HG03354 (cell line): Measurements from ENCODE around the gene KDM4F.
A peak's percentile ranks its signal among the peaks of the same experiment; 100 is the strongest.
"Not testable (repeated sequence)": the region's sequence is repeated elsewhere in the genome, so short reads cannot be mapped to it uniquely, and the experiment has no call there.

Experiments used
- ATAC-seq: cut with Tn5 transposase; IDR thresholded peaks from one replicate; pipeline ENCODE4 v1.9.1; 2021; ENCODE audit warnings: mild to moderate bottlenecking; ENCODE audit not compliant: unreplicated experiment, poor library complexity, severe bottlenecking

Gene KDM4F

DNA sequence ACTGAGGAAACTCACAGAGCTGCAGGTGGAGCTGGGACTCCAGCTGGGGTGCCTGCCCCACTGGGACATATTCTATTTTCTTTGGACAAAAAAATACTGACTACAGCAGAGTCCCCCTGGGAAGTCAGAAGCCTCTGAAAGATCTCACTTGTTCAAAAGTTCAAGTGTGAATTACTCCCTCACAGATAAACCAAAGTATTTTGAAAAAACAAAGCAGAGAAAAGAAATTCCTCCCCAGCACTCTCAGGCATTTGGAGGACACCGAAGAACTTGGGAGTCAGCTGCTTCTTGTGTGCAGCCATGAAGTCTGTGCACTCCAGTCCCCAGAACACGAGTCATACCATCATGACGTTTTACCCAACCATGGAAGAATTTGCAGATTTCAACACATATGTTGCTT is at the start of gene KDM4F:
Gene KDM4F, plus strand, starts transcription at position 301 of the 400 bp plus-strand sequence.
- not testable (repeated sequence) for ATAC-seq

DNA sequence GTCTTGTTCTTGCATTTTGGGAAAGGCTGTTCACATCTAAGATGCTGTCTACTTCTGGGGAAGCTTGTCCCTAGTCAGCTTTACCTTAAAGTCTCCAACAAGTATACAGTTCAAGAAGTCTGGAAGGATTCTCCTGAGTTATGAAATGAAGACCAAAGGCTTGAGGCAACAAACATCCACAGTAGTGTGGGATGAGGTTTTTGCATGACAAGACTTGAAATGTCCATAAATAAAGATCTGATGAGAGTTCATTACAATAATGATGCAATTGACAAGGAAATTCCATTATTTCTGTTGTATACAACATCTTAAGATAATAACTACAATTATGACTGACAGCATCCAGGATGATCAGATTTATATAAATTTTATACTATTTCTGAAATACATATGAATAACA is 45.5 kb upstream of the KDM4F start:
- ATAC-seq, result no peak

GRCh38 chr11:95005642-95006041 is 43.6 kb upstream of the KDM4F start:
- no peak for ATAC-seq

DNA sequence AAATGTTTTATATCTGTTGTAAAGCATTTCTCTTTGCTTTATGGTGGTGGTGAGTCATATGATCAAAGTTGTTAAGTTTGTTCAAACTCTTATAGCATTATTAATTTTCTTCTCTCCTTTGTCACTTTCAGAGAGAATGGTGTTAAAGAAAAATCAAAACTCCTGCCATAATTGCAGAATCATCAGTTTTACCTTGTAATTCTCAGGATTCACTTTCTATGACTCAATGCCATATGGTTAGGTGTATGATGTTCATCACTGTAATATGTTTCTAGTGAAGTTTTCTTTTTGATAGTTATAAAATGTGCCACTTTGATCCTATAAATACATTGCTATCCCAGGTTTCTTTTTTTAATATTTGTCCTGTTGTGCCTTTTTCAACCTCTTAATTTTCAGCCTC is 37.8 kb upstream of the KDM4F start:
- no peak for ATAC-seq

DNA sequence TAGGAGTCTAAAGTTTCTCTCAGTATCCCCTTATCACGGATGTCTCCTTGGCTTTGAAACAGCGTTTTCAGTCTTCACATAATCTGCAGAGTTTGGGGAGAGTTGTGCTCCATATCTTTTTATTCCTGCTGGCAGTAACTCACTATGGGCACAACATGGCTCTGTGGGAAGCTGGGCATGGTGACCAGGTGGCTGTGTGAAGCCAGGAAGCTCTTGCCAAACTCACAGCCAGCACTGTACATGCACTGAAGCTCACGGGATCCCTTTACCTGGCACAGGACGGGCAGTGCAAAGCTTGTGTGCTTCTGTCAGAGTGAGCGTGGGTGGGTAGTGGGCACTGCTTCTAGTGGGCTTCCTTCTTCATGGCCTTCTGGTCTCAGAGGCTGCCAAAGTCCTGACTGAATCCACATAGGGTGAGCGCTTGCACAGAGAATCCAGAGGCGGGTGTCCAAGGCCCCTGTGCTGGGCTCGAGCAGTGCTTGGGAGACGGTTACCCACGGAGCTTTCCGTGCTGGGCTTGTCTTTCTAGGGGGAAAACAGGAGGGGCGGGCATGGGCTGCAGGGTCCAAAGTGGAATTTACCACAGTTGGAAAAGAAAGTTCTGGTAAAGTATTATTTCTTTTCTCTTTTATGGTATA is 34.9 kb upstream of the KDM4F start:
- no peak for ATAC-seq

- no peak for ATAC-seq
Observed at GRCh38 chr11:95016139-95016538, 33.1 kb upstream of the KDM4F start.

- not testable (repeated sequence) for ATAC-seq
Observed at GRCh38 chr11:95021468-95021867, 27.8 kb upstream of the KDM4F start.

GRCh38 chr11:95024958-95025357 is 24.3 kb upstream of the KDM4F start, which contains the start of gene KDM4E:
Gene KDM4E, plus strand, starts transcription at chr11:95025258. Its CDS starts 300 bp downstream, at chr11:95025558.
- no peak for ATAC-seq

- ATAC-seq, result not testable (repeated sequence)
Observed at GRCh38 chr11:95025594-95025993, 23.6 kb upstream of the KDM4F start.

DNA sequence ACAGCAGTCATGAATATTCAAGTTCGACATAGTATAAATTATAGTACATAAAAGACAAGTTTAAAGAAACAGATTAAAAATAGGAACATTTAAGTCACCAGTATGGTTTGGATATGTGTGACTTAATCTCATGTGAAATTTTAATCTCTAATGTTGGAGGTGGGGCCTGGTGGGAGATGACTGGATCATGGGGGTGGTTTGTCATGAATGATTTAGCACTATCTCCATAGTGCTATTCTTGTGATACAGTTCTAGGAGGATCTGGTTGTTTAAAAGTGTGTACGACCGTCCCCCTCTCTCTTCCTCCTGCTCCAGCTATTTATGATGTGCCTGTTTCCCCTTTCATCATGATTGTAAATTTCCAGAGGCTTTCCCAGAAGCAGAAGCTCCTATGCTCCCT is 20.9 kb upstream of the KDM4F start:
- ATAC-seq, result no peak

DNA sequence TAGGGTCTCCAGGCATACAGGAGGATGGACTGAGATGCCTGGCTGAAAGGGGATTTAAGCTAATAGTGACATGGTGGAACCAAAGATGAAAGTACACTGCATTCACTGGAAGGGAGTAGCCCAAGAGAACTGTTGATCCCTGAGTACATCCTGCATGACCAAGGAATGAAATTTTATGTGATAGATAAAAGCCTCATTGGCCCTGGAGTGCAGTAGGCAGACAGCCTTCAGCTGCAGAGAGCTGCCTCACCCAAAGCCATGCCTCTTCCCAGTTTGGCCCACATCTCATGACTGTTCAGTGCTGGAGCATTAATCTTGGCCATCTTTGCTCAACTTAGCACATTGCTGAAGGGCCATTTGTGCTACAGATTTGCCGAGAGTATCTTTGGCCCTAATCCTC is 16.2 kb upstream of the KDM4F start:
- ATAC-seq, result no peak

GRCh38 chr11:95035316-95035715 is 13.9 kb upstream of the KDM4F start:
- no peak for ATAC-seq

- ATAC-seq, result not testable (repeated sequence)
Observed at GRCh38 chr11:95037356-95038035, 11.7 kb upstream of the KDM4F start.

DNA sequence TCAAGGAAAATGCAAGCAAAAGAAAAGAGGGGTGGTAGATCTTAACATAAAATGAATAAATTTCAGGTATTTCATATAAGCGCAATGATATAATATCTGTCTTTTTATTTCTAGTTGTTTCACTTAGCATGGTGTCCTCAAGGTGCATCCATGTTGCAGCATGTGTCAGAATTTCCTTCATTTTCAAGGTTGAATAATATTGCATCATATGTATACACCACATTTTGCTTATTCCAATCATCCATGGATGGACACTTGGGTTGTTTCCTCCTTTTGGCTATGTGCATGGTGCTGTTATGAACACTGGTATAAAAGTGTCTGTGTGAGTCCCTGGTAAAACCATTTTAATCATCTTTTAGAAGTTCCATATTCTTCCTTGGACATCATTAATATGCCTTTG is 7.0 kb upstream of the KDM4F start:
- ATAC-seq, result no peak

GRCh38 chr11:95042906-95043305 is 6.3 kb upstream of the KDM4F start:
- no peak for ATAC-seq

- ATAC-seq, result no peak
Observed at GRCh38 chr11:95044010-95044409, 5.2 kb upstream of the KDM4F start.

DNA sequence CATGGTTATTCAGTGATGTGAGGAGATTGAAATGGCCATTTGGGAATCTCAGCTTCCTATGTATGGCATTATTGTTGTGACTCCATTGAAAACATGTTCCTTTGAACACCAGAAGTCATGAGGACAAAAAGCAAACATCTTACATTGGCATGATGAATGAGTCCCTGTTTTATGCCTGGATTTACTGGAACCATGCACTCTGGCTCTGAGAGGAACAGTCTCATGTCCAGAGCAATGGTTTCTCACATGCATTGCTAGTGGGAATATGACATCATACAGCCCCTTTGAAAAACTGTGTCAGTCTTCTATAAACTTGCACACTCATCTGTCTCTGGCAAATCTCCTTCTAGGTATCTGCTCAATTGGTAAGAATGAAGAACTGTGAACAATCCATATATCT is 3.4 kb upstream of the KDM4F start:
- ATAC-seq, result no peak

DNA sequence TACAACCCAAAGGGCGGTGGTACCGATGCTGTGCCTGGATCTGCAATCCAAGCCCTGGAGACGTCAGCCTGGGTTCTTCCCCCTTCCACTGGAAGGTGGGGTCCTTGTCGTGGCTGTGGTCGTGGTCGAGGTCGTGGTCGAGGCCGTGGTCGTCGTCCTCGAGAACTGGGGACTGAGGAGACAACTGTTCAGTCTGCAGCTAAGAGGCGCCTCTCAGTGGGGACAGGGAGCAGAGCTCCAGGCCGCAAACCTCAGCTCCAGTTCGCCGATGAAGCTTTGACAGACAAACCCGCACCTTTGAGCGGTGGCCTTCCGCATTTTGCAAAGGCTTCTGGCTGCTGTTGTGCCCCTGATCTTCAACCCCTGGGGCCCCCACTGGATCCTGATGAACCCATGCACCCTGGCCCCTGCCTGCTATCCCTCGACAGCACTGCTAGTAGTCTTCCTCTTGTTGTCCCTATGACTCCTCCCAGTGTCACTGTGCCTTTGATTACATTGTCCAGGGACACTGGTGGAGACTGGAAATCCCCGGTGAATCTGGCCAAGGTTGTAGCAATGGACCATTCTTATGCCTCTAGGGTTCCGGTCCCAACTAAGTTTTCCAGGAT is 1.5 kb downstream of the KDM4F start:
- ATAC-seq, result no peak

DNA sequence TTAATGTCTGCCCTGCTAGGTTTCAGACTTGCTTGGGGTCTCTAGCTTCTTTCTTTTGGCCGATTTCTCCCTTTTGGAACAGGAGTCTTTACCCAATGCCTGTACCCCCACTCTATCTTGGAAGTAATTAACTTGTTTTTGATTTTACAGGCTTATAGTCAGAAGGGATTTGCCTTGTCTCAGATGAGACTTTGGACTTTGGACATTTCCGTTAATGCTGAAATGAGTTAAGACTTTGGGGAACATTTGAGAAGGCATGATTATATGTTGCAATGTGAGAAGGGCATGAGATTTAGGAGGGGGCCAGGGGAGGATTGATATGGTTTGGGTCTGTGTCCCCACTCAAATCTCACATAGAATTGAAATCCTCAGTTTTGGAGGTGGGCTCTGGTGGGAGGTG is 5.1 kb downstream of the KDM4F start:
- no peak for ATAC-seq

- ATAC-seq, result peak; percentile 96
Observed at GRCh38 chr11:95055283-95055897, 6.2 kb downstream of the KDM4F start.

DNA sequence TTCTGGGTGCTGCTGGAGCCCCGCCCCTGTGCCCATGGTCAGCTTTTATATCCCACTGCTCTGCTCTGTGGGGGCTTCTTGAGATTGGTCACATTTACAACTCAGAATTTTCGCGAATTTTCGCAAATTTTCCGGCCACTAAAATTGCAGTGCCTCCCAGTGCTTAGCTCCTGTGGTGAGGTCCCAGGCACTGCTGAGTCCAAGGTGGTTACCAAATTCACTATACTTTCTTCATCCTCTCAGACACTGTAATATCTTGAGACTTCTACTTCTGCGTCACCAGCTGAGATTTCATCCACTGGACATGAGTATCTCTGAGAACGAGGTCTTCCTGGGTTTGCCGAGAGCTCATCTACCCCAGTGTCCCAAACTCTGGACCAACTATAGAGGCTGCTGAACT is 8.7 kb downstream of the KDM4F start:
- no peak for ATAC-seq
